ENCODE data around the gene MRGPRX4. TPM values are rescaled to one million over a fixed set of nuclear protein-coding genes. Genes with fewer than 3 reads are reported as not detected.

MRGPRX4 gene
- not detected for total RNA-seq

DNA sequence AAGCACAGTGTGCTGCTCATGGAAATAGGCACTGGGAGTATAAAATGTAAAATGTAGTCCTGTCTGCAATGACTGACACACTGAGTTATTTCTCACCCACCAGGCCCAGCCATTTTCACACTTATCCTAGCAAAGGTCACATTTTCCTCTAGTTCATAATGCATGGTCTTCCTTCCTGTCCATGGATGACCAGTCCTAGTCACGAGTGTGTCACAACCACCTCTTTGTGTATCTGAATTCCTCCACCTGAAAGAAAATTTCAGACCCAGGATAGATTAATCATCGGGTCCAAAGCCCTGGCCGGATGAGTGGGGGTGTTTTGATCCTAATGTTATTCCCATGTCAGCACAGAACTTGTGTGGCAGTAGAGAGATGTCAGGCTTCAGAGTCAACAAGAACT, at the start of gene MRGPRX4:
TSS of gene MRGPRX4 (plus strand) at position 172 of the 400 bp plus-strand sequence. CDS start 420 bp downstream, outside the sequence.

DNA sequence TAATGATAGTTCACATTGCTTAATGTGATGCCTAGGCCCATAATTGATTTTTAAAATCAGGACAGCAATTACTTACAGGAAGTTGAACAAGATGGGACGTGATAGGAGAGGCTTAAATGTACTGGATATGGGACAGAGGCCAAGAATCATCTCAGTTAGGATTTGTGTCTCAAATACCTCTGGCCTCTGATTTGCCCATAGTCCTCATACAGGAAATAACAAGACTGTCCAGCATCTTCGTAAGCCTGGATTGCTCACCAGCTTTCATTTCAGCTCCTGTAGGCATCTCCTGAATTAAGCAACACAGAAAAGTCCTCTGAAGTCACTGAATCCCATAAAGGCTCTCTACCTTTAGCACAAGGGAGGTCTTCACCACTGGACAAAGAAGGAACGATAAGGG, 40.3 kb upstream of the MRGPRX4 start, which contains the start of gene MRGPRX3:
TSS of gene MRGPRX3 (plus strand) at position 231 of the 400 bp plus-strand sequence. CDS start 4,632 bp downstream, outside the sequence.

Other genes with a start within 250 kb of the MRGPRX4 start
- gene SERGEF, start 159.8 kb upstream of the MRGPRX4 start, total RNA-seq = 14.2 TPM
- gene TPH1, start 126.6 kb upstream of the MRGPRX4 start, total RNA-seq = 0.47 TPM
- gene SAAL1, start 66.8 kb upstream of the MRGPRX4 start, total RNA-seq = 14.6 TPM
- not detected for gene MRGPRX3, start 40.3 kb upstream of the MRGPRX4 start, total RNA-seq
- not detected for gene SAA4, start 64.0 kb downstream of the MRGPRX4 start, total RNA-seq
- not detected for gene SAA2, start 75.8 kb downstream of the MRGPRX4 start, total RNA-seq
- not detected for gene SAA1, start 93.4 kb downstream of the MRGPRX4 start, total RNA-seq
- gene HPS5, start 149.3 kb downstream of the MRGPRX4 start, total RNA-seq = 25.2 TPM
- gene GTF2H1, start 149.7 kb downstream of the MRGPRX4 start, total RNA-seq = 50.1 TPM
- gene LDHA, start 221.7 kb downstream of the MRGPRX4 start, total RNA-seq = 285 TPM
- 0.23 TPM for gene LDHC, start 239.5 kb downstream of the MRGPRX4 start, total RNA-seq

Data from metanephros (tissue), 1 donor.